Esophagus muscularis mucosa (tissue), 4 donors: ENCODE measurements around the gene DOCK3.

Experiments
- EP300 ChIP-seq: sonication (generic); formaldehyde crosslinking; IDR thresholded peaks from one replicate; pipeline ENCODE4 v1.6.1; 2017; ENCODE audit warnings: antibody characterized with exemption
- POLR2A ChIP-seq: fragments of 450-650 bp; IDR thresholded peaks from one replicate; pipeline ENCODE4 v1.6.1; 2017; ENCODE audit warnings: antibody characterized with exemption, moderate library complexity, mild to moderate bottlenecking, low read depth
- TF ChIP-seq, protein P1 (sequence below), 3 experiments: fragments of 200-600 bp in 2 of 3; fragments of 450-650 bp in 1 of 3; sonication (generic) in 2 of 3; IDR thresholded peaks; one replicate each; pipeline ENCODE4 v1.5.1; 2017 to 2019; ENCODE audit warnings: antibody characterized with exemption in 3 of 3, mild to moderate bottlenecking in 2 of 3, moderate library complexity in 1 of 3

DNA sequence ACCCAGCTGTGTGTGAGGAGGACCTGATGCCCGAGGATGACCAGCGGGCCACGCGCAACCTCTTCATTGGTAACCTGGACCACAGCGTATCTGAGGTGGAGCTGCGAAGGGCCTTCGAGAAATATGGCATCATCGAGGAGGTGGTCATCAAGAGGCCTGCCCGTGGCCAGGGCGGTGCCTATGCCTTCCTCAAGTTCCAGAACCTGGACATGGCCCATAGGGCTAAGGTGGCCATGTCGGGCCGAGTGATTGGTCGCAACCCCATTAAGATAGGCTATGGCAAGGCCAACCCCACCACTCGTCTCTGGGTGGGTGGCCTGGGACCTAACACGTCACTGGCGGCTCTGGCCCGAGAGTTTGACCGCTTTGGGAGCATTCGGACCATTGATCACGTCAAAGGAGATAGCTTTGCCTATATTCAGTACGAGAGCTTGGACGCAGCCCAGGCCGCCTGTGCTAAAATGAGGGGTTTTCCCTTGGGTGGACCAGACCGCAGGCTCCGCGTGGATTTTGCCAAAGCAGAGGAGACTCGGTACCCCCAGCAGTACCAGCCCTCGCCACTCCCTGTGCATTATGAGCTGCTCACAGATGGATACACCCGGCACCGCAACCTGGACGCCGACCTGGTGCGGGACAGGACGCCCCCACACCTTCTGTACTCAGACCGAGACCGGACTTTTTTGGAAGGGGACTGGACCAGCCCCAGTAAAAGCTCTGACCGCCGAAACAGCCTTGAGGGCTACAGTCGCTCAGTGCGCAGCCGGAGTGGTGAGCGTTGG lies 717.8 kb downstream of the DOCK3 start:
- TF ChIP-seq, protein P1, sequence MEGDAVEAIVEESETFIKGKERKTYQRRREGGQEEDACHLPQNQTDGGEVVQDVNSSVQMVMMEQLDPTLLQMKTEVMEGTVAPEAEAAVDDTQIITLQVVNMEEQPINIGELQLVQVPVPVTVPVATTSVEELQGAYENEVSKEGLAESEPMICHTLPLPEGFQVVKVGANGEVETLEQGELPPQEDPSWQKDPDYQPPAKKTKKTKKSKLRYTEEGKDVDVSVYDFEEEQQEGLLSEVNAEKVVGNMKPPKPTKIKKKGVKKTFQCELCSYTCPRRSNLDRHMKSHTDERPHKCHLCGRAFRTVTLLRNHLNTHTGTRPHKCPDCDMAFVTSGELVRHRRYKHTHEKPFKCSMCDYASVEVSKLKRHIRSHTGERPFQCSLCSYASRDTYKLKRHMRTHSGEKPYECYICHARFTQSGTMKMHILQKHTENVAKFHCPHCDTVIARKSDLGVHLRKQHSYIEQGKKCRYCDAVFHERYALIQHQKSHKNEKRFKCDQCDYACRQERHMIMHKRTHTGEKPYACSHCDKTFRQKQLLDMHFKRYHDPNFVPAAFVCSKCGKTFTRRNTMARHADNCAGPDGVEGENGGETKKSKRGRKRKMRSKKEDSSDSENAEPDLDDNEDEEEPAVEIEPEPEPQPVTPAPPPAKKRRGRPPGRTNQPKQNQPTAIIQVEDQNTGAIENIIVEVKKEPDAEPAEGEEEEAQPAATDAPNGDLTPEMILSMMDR (IDR thresholded peaks at IDR 0.05): no peak
- TF ChIP-seq EP300: no peak
- TF ChIP-seq POLR2A: no peak
